HG03196 (cell line): ENCODE results near the gene FBXW4.

Source experiments
- ATAC-seq: cut with Tn5 transposase; IDR thresholded peaks from one replicate; pipeline ENCODE4 v1.9.1; 2021; ENCODE audit not compliant: unreplicated experiment

The FBXW4 gene, protein sequence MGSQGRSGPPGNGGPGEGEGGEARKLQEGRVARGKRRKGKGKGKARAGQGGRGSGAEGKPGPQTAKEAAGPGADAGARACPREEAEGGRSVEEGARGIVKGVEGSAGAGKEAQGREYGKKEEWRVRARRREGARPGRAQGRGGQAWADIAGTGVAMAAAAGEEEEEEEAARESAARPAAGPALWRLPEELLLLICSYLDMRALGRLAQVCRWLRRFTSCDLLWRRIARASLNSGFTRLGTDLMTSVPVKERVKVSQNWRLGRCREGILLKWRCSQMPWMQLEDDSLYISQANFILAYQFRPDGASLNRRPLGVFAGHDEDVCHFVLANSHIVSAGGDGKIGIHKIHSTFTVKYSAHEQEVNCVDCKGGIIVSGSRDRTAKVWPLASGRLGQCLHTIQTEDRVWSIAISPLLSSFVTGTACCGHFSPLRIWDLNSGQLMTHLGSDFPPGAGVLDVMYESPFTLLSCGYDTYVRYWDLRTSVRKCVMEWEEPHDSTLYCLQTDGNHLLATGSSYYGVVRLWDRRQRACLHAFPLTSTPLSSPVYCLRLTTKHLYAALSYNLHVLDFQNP

GRCh38 chr10:101694674-101695403, at the start of gene FBXW4:
FBXW4 (minus strand) TSS chr10:101695170; CDS start chr10:101695105, 65 bp downstream.
- ATAC-seq: peak; percentile 54

DNA sequence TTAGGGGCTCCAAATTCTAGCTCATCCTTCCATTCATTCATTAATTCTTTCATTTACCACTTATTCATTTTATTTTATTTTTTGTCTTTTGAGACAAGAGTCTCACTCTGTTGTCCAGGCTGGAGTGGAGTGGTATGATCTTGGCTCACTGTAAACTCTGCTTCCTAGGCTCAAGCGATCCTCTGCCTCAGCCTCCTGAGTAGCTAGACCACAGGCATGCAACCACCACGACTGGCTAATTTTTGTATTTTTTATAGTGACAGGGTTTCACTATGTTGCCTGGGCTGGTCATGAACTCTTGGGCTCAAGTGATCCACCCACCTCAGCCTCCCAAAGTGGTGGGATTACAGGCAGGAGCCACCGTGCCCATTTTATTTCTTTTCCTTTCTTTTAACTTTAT, 49.3 kb upstream of the FBXW4 start:
- no peak for ATAC-seq

GRCh38 chr10:101741938-101742337, 47.0 kb upstream of the FBXW4 start:
- ATAC-seq: no peak

DNA sequence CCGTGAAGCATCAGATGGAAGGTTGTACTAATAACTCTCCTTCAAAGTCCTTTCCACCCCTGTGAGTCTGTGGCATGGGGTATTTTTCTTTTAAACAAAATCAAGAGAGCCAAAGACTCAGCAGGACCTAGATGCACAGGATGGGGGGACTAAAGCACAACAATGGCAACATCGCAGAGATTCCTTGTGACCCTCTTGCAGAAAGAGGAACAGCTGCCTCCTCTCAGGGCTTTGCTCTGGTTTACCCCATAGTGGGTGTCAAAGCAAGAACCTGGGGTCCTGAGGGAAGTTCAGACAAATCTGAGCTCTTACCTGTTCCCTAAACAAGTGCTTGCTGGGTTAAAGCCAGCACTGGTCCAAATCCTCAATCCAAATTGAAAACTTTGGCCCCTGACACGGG, 41.7 kb upstream of the FBXW4 start:
- no peak for ATAC-seq

GRCh38 chr10:101732096-101732495, 37.1 kb upstream of the FBXW4 start:
- ATAC-seq: no peak

- ATAC-seq: no peak
These were observed 31.1 kb upstream of the FBXW4 start for GRCh38 chr10:101726115-101726387.

GRCh38 chr10:101725296-101726114, 30.5 kb upstream of the FBXW4 start:
- no peak for ATAC-seq

- ATAC-seq: no peak
These were observed 29.5 kb upstream of the FBXW4 start for GRCh38 chr10:101724446-101724845.

DNA sequence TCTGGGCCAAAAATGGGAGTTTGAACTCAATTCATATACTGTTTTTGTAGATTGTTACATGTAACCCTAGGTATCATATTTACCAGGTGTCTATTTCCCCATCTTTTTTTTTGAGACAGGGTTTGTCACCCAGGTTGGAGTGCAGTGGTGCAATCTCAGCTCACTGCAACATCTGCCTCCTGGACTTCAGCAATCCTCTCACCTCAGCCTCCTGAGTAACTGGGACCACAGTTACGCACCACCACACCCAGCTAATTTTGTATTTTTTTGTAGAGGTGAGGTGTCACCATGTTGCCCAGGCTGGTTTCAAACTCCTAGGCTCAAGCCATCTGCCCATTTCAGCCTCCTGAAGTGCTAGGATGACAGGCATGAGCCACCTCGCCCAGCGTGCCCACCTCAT, 28.2 kb upstream of the FBXW4 start:
- no peak for ATAC-seq

DNA sequence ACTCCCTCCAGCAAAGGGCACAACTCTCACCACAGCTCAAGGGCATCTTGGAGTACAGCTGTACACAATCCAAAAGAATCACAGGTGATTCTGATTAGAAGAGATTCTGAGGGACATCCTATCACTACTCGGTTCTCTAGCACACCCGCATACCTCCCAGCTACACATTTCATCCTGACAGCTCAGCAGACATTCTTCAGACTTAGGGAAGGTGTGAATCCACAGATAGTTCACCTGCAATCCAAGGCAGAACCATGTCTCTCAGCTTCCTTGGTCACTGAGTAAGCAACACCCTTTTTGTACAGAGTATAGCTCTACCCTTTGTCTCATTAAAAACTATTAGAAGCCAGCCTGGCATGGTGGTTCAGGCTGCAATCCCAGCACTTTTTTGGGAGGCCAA, 26.8 kb upstream of the FBXW4 start:
- no peak for ATAC-seq

GRCh38 chr10:101720606-101721230, 25.7 kb upstream of the FBXW4 start:
- ATAC-seq: no peak

DNA sequence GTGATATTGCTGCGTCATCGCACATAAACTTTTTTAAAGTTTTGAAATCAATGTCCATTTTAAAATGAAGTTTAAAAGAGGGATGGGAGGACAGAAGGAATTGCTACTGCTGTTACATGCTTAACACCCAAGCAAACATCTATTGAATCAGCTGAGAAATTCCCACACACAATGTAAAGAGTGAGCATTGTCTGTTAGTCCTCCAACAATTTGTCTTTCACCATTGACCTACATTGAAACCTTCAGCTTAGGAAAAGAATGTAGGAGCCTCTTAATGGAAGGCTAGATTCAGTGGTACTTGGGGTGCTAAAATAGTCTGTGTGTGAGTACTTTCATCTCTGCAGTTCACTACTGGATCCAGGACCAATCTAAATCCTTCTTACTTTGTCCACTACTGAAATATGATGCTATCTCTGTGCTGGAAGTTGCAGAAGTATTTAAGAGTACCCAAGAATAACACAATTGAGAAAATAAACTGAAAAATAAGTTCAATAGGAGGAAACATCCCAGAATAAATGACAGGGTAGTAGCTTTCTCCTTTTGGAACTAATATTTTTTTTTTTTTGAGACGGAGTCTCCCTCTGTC, 23.8 kb upstream of the FBXW4 start:
- no peak for ATAC-seq

DNA sequence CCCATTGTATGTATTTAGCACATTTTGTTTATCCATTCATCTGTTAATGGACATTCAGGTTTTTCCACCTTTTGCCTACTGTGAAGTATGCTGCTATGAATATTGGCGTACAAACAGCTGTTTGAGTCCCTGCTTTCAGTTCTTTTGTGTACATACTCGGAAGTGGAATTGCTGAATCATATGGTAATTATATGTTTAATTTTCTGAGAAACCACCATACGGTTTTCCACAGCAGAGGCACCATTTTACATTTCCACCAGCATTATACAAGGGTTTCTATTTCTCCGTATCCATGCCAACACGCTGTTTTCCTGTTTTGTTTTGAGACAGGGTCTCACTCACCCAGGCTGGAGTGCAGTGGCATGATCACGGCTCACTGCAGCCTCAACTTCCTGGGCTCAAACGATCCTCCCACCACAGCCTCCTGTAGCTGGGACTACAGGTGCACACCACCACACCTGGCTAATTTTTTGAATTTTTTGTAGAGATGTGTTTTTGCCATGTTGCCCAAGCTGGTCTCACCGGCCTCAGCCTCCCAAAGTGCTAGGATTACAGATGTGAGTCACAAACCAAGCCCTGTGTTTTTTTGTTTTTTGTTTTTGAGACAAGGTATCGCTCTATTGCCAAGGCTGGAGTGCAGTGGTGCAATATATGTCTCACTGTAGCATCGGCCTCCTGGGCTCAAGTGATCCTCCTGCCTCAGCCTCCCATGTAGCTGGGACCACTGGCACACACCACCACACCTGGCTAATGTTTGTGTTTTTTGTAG, 22.1 kb upstream of the FBXW4 start:
- no peak for ATAC-seq

DNA sequence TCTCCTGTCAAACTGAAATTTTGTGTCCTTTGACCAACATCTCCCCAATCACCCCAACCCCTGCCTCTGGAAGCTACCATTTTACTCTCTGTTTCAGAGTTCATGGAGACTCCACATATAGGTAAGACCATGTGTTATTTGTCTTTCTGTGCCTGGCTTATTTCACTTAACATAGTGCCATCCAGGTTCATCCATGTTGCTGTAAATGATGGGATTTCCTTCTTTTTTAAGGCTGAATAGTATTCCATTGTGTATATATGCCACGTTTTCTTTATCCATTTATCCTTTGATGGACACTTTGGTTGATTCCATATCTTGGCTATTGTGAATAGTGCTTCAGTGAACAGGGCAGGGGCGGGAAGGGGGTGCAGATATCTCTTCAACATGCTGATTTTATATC, 18.0 kb upstream of the FBXW4 start:
- no peak for ATAC-seq

GRCh38 chr10:101710793-101711192, 15.8 kb upstream of the FBXW4 start:
- ATAC-seq: no peak

DNA sequence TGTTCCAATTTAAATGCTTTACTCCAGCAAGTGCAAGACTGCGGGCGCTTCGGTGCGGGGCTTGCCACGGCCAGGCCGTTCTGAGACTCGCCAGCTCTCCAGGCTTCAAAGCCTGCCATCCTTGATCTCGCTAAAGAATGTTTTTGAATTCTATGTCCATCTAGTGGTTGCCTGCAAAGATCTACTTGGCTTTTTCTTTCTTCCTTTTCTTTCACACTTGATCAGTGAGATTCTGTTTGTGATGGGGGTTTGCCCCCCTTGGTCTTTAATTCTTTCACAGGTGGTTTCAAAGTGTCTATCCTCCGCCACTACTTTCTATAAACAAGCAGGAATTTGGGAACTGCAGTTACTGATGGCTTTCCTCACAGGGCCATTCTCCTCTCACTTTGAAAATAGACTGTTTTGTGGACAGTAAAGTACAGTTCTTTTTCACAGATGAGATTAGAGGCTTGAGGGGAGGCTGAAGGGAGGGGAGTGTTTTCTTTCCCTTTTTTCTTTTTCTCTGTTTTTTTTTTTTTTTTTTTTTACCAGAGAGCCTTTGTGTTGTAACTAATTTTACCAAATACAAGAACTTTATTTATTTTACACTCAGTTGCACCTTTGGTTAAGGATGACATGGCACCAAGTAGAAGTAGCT, 15.2 kb upstream of the FBXW4 start:
- ATAC-seq: no peak

DNA sequence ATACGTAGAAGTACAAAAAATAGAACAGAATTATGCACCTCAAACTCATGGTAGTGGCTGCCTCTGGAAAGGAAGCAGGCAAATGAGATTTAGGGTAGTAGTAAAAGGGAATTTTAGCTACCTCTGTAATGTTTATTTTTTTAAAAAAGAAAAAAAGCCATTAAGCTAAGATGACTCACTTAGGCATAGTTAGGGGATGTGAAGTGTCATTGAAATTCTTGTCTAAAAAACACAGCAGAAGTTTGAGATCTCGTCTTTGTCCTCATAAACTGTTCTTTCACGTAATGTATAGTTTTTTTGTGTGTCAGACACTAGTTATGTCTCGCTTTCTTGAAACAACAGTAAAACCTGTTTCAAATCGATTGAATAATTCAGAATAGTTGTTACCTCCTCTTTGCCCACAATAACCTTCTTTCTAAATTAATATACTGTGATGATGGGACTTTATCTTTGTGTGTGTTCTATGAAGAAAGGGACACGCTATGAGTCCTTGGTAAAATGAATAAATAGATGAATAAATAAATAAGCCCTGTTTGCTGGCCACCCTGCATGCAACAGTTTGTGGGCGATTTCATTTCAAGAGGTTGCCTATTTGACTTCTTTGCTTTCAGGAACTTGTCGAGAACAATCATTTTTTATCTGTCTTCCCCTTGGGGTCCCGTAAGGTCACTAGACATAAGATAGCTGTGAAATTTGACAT, 14.5 kb upstream of the FBXW4 start:
- ATAC-seq: no peak

GRCh38 chr10:101708870-101709269, 13.9 kb upstream of the FBXW4 start:
- no peak for ATAC-seq

- no peak for ATAC-seq
These were observed 13.1 kb upstream of the FBXW4 start for GRCh38 chr10:101708073-101708472.
